ENCODE results near the gene GLYR1.

- no peak for TF ChIP-seq CTCF (conservative IDR thresholded peaks at IDR 0.05; ENCODE audit: low read depth, low read length)
- no peak for TF ChIP-seq RAD21 (IDR thresholded peaks at IDR 0.05; ENCODE audit: low read length)
- no peak for TF ChIP-seq POLR2A (IDR thresholded peaks at IDR 0.05; ENCODE audit: low read depth, low read length)
- no peak for TF ChIP-seq MAZ (IDR thresholded peaks at IDR 0.05; ENCODE audit: borderline replicate concordance, low read depth, low read length)
- no peak for TF ChIP-seq NFE2L2 (IDR thresholded peaks at IDR 0.05; ENCODE audit: low read depth, low read length)
These were observed 21.9 kb downstream of the GLYR1 start for GRCh38 chr16:4825196-4825595.
